ENCODE measurements around the gene PRR29.

- no peak for TF ChIP-seq CTCF (IDR thresholded peaks at IDR 0.05)
- no peak for TF ChIP-seq POLR2A (IDR thresholded peaks at IDR 0.05)
Observed at GRCh38 chr17:64003526-64004121, 5.5 kb downstream of the PRR29 start.
